GM23338 (cell line): Measurements from ENCODE around the gene TBCD.

Source experiments
- CTCF ChIP-seq, 2 experiments: fragments of 200-600 bp in 1 of 2; sonication (generic) in 1 of 2; conservative IDR thresholded peaks; 2 replicates each; pipeline versions ENCODE4 v1.5.1 to v1.6.1; 2016 to 2017; ENCODE audit warnings: antibody characterized with exemption in 2 of 2, low read depth in 2 of 2, mild to moderate bottlenecking in 2 of 2, moderate library complexity in 1 of 2
- EZH2 ChIP-seq: fragments of 200-600 bp; sonication (generic); IDR thresholded peaks from one replicate; pipeline ENCODE4 v1.8.0; 2017; ENCODE audit warnings: antibody characterized with exemption, mild to moderate bottlenecking, low read depth; ENCODE audit not compliant: unreplicated experiment
- POLR2AphosphoS5 ChIP-seq: IDR thresholded peaks from 2 replicates; pipeline ENCODE4 v1.6.1; 2016; ENCODE audit warnings: antibody characterized with exemption, low read depth
- REST ChIP-seq: IDR thresholded peaks from one replicate; pipeline ENCODE4 v1.6.1; 2018; ENCODE audit warnings: antibody characterized with exemption; ENCODE audit not compliant: unreplicated experiment

DNA sequence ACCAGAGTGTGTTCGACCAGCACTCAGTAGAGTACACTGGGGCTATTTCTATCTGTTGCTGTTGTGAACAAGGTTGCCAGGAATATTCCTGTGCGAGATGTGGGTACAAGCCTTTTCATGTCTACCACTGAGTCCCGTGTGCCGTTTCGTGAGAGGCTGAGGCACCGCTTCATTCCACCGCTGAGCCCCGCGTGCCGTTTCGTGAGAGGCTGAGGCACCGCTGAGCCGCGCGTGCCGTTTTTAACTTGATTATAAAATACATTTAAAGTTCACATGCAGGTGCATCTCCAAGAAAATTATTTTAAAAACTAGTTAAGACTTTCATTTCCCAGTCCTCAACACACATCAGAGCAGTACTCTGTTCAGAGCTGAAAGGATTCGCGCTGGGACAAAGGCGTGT lies 166.6 kb downstream of the TBCD start:
- no peak for TF ChIP-seq EZH2
- no peak for TF ChIP-seq CTCF (conservative IDR thresholded peaks at IDR 0.05; ENCODE audit: low read depth in 2 of 2)
- TF ChIP-seq POLR2AphosphoS5, result no peak
- no peak for TF ChIP-seq REST
